Spinal cord (tissue), 10 donors: ENCODE measurements around the gene ZNF474. TPM values are rescaled to one million over a fixed set of nuclear protein-coding genes. Genes with fewer than 3 reads are reported as not detected.

Source experiments
- DNase-seq, 6 donors: peaks; one replicate each; pipeline versions ENCODE4 v3.0.0 to v3.0.0-alpha.2; 2013 to 2015; ENCODE audit warnings: low spot score in 6 of 6, low read depth in 4 of 6
- H3K27ac ChIP-seq: one replicate; pipeline ENCODE4 v1.5.1; 2013; ENCODE audit warnings: low read depth, low read length, control low read depth
- H3K27me3 ChIP-seq: one replicate; pipeline ENCODE4 v1.6.1; 2013; ENCODE audit warnings: low read length; ENCODE audit not compliant: control insufficient read depth, insufficient read depth
- H3K36me3 ChIP-seq: one replicate; pipeline ENCODE4 v1.6.1; 2013; ENCODE audit warnings: low read length; ENCODE audit not compliant: control insufficient read depth, insufficient read depth
- H3K4me1 ChIP-seq: one replicate; pipeline ENCODE4 v1.6.1; 2013; ENCODE audit warnings: low read length; ENCODE audit not compliant: control insufficient read depth, insufficient read depth
- H3K4me3 ChIP-seq: one replicate; pipeline ENCODE4 v1.5.1; 2013; ENCODE audit warnings: low read depth, low read length, control low read depth
- H3K9me3 ChIP-seq: one replicate; pipeline ENCODE4 v1.6.1; 2013; ENCODE audit warnings: low read length; ENCODE audit not compliant: control insufficient read depth, insufficient read depth
- WGBS: methylation state at CpG from one replicate; pipeline ENCODE4 v1.1.5; 2013; ENCODE audit warnings: missing lambda C conversion rate; ENCODE audit not compliant: insufficient coverage; 5-methylcytosine and 5-hydroxymethylcytosine counted together
- polyA plus RNA-seq, 2 donors: library from polyadenylated mRNA; unstranded; fragments of 120-200 nt; gene quantifications; one replicate each; pipeline ENCODE4 v1.2.1, GENCODE V29; 2013; ENCODE audit not compliant: insufficient read length in 2 of 2
- total RNA-seq, 2 donors: library from RNA; depleted of rRNA in 1 of 2; stranded (reverse); fragments of 120-200 nt in 1 of 2; fragments of >200 nt in 1 of 2; gene quantifications; one replicate each; pipeline versions ENCODE4 v1.2.3 to v1.2.4, GENCODE V29; 2013 to 2014
- donor health status: healthy.

Gene ZNF474
- total and polyA plus RNA-seq, 4 donors = 1.6 to 7.3 (median 2.6) TPM

DNA sequence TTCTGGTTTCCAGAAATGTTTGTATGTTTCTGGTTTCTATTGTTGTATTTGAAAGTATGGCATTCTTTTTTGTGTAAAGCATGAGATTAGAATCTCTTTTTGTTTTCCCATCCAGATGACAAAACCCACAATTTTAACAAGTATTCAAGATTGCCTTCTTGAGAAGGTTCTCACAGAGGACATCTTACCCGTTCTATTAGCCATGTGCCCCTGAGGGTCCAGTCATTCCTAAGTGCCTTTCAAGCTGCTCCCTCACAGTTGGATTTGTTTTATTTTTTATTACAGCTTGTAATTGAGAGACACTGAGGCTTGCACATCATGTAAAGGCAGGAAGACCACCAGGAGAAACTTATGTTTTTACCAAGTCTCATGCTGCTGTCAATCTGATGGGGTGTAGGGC, 32.0 kb upstream of the ZNF474 start:
- Histone ChIP-seq H3K27me3 (no peaks in the 10 kb centered on the region), H3K27ac (no peak overlapping the region)
- no CpG with 5 or more reads among the region's 1 CpG for WGBS

DNA sequence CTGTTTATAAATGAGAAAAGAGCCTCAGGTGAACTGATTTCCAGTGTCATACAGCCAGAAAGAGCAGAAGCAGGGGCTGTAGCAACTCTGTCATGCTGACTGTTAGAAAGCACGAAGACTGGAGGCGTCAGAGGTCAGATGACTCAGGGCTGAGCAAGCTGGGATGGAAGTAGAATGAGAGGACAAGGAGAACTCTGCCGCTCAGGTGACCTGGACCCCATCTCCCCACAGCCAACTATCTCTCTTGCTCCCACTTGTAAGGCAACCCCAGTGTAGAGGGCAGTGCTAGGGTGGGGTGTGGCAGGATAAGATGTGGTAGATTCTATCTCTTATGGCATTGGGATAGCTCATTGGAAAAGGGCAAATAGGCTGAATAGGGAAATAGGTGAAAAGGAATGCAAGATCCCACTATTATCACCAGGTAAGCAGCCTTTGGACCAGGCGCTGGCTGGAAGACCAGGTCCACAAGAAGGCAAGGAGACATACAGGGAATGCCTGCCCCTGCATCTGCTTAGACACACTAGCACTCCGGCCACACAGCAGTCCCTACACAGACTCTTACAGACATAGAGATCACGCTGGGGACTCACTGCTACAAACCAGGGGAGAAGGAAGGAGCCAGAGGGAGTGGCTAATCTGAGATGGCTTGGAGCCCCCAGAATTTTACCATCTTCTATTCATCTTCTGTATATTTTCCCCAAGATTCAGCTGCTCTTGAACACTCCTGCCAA, 30.1 kb upstream of the ZNF474 start:
- no peak overlapping the region for H3K4me3 ChIP-seq
- no peak overlapping the region for H3K27ac ChIP-seq
- H3K36me3 ChIP-seq = no peaks in the 10 kb centered on the region
- H3K9me3 ChIP-seq = no peaks in the 10 kb centered on the region
- WGBS = 67% methylated on average over 3 of the region's 6 CpGs
- DNase-seq = no peak
- no peaks in the 10 kb centered on the region for H3K4me1 ChIP-seq
- H3K27me3 ChIP-seq = no peaks in the 10 kb centered on the region

More for the DNA sequence above, 32.0 kb upstream of the ZNF474 start:
- Histone ChIP-seq H3K9me3 (no peaks in the 10 kb centered on the region), H3K36me3 (no peaks in the 10 kb centered on the region), H3K4me3 (no peak overlapping the region), H3K4me1 (no peaks in the 10 kb centered on the region)
- DNase-seq = no peak

DNA sequence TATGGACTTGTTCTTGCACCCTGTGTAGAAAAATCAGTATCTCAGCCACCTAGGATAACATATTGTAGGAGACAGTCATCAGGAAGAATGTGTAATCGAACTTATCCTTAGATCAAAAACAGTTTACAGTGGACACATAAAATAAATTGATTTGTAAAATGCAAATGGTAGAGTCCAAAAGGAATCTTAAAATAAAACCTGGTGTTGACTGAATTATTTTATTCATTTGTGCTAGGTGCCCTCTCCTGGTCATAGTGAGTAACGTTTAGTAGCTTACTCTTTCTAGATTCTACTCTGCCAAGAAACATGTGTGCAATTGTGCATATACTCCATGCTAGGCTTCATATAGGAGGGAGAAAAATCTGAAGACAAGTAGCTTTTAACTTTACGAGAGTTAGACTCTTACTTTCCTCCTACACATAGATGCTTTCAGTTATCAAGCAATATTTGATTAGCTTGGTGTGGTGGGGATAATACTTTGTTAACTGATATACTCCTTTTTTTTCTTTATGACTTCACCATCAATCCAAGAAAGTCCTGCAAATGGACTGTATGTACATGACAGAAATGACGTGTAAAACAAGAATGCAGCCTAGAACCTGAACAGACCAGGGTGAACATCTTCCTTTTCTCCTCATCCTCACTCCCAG, 27.6 kb upstream of the ZNF474 start:
- Histone ChIP-seq H3K36me3 (no peaks in the 10 kb centered on the region), H3K27me3 (no peaks in the 10 kb centered on the region), H3K4me3 (no peak overlapping the region), H3K27ac (no peak overlapping the region), H3K4me1 (no peaks in the 10 kb centered on the region), H3K9me3 (no peaks in the 10 kb centered on the region)
- DNase-seq = peak in 3 of 6 donors; percentile 15 to 89 (median 70)
- WGBS = no CpG with 5 or more reads among the region's 4 CpGs

DNA sequence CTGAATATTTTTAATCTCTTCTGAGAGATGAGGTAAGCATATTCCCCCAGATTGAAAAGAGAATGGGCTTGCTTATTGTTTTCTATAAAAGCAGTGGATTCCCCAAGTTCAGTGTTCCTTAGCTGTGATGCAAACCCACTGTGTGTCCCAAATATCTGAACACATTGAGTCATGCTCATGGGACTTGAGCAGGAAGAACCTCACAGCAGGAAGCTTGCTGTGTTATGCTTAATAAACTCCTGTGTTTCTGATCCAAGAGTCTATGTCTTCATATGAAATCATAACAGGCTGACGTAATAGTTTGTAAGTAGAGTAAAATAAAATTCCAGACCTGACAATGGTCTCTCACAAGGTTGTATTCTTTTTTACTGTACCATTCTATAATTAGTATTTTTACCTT, 26.5 kb upstream of the ZNF474 start:
- Histone ChIP-seq H3K27ac (no peak overlapping the region), H3K9me3 (no peaks in the 10 kb centered on the region), H3K4me1 (no peaks in the 10 kb centered on the region), H3K4me3 (no peak overlapping the region), H3K36me3 (no peaks in the 10 kb centered on the region), H3K27me3 (no peaks in the 10 kb centered on the region)
- WGBS = no CpG with 5 or more reads among the region's 1 CpG
- DNase-seq = no peak

DNA sequence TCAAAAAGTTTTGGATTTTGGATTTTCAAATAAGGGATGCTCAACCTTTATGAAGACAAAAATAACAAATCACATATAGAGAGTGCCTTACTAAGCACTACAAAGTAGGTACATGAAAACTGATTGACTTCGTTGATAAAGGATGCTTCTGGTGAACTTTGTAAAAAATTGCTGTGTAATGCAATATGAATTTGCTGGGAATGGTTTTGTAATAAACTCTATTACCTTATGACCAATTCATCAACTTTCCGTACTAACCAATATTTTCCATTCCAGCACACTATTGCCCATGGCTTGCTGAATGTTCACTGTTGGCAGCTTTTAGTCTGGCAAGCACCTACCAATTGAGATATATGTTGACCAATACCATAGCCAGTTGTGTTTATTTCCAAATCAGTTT, 23.4 kb upstream of the ZNF474 start:
- Histone ChIP-seq H3K27ac (no peak overlapping the region), H3K4me1 (no peaks in the 10 kb centered on the region), H3K9me3 (no peaks in the 10 kb centered on the region), H3K4me3 (no peak overlapping the region), H3K36me3 (no peaks in the 10 kb centered on the region), H3K27me3 (no peaks in the 10 kb centered on the region)
- no peak for DNase-seq
- no CpG with 5 or more reads among the region's 2 CpGs for WGBS

DNA sequence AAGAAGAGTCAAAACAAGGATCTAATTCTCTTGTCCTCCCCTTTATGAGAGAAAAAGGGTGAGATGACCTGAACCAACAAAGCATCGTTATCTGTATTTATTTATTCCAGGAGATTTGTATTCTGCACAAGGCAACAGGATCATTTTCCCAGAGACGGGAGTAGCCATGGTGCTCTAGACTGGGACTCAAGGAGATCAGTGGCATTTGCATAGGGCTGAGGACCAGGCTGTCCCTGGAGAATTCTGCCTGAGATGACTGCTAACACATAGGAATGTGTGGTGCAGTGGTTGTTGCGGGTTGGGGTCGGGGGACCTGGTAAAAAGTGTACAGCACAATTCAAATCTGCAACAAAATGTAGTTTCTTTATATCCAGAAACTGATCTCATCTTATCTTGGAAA, 22.3 kb upstream of the ZNF474 start:
- Histone ChIP-seq H3K4me1 (no peaks in the 10 kb centered on the region), H3K27ac (no peak overlapping the region), H3K9me3 (no peaks in the 10 kb centered on the region), H3K4me3 (no peak overlapping the region), H3K36me3 (no peaks in the 10 kb centered on the region), H3K27me3 (no peaks in the 10 kb centered on the region)
- no peak for DNase-seq
- WGBS = 80% methylated on average over 1 of the region's 4 CpGs

DNA sequence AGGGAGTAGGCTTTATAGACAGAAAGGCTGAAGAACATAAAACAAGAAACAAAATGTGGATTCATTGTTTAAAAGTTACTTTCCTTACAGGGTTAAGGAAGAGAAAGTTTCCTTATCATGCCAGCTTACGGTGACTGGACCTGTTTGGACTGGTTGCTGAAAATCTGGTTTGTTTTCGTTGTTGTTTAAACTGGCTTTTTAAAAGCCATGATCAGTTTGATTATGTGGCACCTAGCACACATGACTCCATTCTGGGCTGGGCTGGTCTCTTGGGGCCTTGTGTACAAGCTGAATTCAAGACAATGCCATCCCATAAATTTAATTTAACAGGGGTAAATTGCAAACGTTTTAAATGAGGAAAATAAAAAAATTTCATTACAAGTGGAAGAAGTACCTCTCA, 18.4 kb upstream of the ZNF474 start:
- WGBS = no CpG with 5 or more reads among the region's 3 CpGs
- no peak for DNase-seq
- H3K27me3 ChIP-seq = no peaks in the 10 kb centered on the region
- no peak overlapping the region for H3K27ac ChIP-seq
- H3K4me1 ChIP-seq = no peaks in the 10 kb centered on the region
- no peaks in the 10 kb centered on the region for H3K36me3 ChIP-seq
- no peak overlapping the region for H3K4me3 ChIP-seq
- no peaks in the 10 kb centered on the region for H3K9me3 ChIP-seq

DNA sequence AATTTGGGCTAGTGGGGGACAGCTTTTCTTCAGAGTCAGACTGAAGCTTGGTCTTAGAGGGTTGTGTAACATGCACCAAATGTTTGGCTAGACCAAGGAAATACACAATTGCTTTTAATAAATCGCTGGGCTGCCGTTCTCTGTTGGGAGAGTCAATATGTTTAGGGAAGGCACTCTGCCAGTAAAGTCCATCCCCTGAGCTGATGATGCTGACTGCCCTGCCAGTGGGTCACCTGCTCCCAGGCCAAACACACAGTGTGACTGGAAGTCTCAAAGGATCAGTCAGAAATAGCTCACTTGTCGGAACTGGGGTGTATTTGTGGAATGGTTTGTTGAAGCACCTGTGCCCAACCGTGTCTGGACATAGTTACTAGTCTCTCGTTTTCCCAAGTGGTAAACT, 17.9 kb upstream of the ZNF474 start:
- Histone ChIP-seq H3K36me3 (no peaks in the 10 kb centered on the region), H3K27me3 (no peaks in the 10 kb centered on the region), H3K4me1 (no peaks in the 10 kb centered on the region), H3K4me3 (no peak overlapping the region), H3K9me3 (no peaks in the 10 kb centered on the region), H3K27ac (no peak overlapping the region)
- 66% methylated on average over 5 of the region's 5 CpGs for WGBS
- no peak for DNase-seq

DNA sequence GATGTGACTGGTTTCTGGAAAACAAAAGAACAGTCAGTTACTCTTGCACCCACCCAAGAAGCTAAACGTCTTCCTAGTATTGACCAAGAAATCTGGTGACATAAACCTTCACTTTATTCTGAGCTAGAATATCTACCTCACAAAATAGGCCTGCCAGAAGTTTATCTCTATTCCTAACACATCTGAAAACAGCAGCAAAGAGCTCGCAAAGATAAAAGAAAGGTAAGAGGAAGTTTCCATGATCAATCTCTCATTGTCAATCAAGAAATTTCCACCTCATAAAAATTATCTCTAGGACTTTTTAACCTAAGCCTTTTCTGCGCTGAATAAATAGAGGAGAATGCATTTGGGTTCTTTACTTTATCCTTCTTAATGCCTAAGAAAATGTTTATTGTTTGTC, 17.3 kb upstream of the ZNF474 start:
- Histone ChIP-seq H3K36me3 (no peaks in the 10 kb centered on the region), H3K4me1 (no peaks in the 10 kb centered on the region), H3K4me3 (no peak overlapping the region), H3K27ac (no peak overlapping the region), H3K9me3 (no peaks in the 10 kb centered on the region), H3K27me3 (no peaks in the 10 kb centered on the region)
- no CpG with 5 or more reads among the region's 3 CpGs for WGBS
- DNase-seq = no peak
